Endometrial microvascular endothelial cells (primary cell): ENCODE measurements around the gene THBD. TPM values are rescaled to one million over a fixed set of nuclear protein-coding genes. Genes with fewer than 3 reads are reported as not detected.
"Not testable (repeated sequence)": the region's sequence is repeated elsewhere in the genome, so short reads cannot be mapped to it uniquely, and the experiment has no call there.

ENCODE experiments used
- in situ Hi-C: cut with HindIII; loops from 2 replicates; pipeline ENCODE4 v1.10.0; 2017; ENCODE audit warnings: low sequenced_read_pairs, low pct_unique_long_range_greater_than_20kb; ENCODE audit errors: inconsistent ontology term
- total RNA-seq: library from RNA; depleted of rRNA; stranded (reverse); fragments of >200 nt; gene quantifications from one replicate; pipeline ENCODE4 v1.2.3, GENCODE V29; 2015; ENCODE audit errors: inconsistent ontology term

The THBD gene
- total RNA-seq, 1 donor from 2014 or later, result 12.7 TPM

DNA sequence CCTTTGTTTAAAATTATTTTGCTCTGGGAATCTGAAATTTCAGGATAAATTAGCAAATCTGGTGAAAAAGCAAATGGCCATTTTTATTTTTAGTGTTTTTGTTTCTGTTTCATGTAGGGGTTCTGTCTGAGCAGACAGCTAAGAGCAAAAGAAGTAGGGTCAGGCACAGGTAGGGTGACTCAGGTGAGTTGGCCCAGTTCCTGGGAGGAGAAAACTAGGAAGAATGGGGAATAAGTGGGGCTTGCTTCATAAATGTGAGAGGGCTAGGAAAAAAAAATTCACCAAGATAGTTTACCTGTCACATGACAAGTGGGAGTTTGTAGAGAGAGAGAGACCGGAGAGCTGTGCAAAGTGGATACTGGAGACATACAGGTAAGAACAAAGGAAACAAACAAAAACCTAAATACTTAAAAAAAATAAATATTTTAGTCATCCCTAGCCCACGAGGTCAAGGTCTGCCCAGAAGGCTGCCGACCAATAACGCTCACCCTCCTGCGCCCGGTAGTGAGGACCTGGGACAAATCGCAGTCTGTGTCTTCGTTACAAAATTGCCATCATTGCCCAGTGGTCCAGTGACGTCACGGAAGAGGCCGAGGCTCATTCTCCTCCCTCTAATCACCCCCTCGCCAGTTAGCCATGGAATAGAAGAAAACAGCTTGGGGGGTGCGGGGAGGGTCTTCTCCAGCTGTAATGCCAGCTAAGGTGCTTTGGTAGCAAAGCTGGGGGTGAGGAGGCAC lies 2.3 kb downstream of the THBD start:
- in situ Hi-C loops, result loop anchor here (10.0 kb wide), 1 partner anchor 352 kb away; no protein-coding TSS in a partner anchor

DNA sequence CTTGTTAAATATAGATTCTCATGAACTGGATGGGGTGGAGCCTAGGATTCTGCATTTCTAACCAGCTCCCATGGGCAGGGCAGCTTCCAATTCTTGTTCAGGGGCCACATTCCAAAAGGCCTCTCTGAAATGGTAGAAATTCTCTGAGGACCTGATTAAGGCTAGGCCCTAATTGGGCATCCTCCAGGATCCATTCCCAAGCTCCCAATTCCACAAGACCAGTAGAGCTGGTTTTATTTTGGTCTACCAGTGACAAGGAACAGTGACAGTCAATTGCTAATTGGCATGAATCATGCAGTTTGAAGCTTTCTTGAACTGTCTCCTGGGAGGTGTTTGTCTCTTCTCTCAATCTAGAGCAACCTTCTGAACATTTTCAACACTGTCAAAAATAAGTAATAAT lies 3.0 kb downstream of the THBD start:
- in situ Hi-C loops, result loop anchor here (10.0 kb wide), 1 partner anchor 352 kb away; no protein-coding TSS in a partner anchor

DNA sequence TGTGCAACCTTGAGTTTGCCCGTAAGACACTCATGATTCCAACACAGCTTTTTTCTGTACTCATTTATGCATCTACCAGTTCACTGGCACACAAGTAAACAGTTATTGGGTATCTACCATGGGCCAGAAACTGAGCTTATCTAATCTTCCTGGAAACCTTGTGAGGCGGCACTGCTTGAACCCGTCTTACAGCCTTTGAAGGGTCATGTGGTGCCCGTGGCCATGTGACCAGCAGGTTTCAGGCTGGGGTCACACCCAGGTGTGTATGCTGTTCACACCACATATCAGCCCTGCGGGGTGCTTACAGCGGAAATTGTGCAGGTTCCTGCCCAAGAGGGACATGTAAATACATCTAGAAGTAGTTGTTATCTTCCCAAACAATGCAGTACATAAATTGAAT lies 6.1 kb downstream of the THBD start:
- in situ Hi-C loops, result loop anchor here (10.0 kb wide), 1 partner anchor 349 kb away; no protein-coding TSS in a partner anchor

DNA sequence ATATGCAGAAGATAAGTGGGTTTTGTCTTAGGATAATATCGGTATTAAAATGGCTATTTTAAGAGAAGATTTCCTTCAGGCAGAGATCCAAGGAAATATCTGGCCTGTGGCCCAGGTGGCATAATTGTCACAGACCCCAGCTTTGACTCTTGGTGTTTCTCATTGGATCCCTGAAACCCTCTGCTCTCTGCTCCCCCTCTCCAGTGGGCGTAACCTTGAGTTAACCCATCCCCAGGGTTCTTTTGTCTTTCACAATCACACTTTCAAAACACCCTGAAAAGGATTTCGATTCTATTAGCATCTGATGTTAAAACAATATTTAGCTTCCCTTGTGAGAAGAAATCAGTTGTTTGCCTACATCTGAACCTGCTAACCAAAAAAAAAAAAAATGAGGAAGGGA lies 7.2 kb downstream of the THBD start:
- in situ Hi-C loops, result loop anchor here (10.0 kb wide), 1 partner anchor 347 kb away; no protein-coding TSS in a partner anchor

DNA sequence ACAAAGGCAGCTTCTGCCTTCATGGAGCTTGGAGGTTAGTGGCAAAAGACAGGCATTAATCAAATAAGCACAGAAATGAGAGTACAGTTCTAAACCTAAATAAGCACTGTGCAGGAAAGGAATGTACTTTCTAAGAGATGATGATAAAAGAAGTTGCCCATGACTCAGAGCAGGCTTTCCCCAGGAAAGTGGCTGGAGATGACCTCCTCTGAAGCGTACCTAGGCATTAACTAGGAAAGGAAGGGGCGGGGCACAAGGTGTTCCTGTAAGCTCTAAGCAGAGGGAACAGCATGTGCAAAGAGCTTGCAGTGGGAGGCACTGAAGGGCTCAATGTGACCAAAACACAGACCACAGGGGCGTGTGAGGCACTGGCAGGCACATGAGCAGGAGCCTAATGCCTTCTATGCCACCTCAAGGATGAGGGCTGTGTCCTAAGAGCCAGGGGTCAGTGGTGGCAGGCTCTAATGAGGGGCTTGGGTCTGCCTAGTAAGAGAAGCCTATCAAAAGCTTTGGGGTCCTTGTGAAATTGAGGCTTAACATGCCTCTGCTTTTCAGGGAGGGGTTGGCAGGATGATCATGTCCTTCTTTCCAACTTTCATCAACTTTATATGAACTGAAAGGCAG lies 9.5 kb downstream of the THBD start:
- in situ Hi-C loops, result loop anchor here (10.0 kb wide), 1 partner anchor 345 kb away; no protein-coding TSS in a partner anchor

DNA sequence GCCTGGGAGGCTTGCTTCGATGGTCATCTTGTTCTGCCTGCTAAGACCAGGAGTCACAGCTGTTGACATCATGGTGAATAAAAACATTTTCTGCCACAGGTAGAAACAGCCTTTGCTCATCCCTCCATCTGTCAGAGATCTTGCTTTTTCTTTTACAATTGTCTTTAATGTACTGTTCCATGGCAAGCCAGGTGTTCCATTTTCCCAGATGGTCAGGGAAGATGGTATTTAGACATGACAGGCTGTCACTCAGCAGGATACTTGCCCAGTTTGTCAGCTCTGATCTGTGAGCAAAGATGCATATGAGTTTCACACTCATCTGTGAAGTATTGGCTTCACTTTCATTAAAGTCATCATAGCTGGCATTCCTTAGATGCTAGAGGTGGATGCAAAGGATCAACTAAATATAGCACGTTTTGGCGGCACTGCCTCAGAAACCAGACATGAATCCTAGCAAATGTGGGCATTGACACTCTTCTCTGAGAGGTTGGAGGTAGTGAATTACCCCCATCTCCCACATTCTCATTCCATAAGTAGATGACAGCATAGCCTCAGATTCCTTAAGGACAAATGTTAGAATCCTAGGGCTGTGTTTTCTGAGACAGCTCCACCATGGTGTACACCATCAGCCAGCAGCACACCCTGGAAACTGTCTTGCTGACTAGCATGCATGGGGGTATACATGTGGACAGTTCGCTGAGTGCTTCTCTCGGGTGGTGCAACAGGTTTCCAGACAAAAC lies 10.2 kb downstream of the THBD start:
- in situ Hi-C loops, result no loop called here

DNA sequence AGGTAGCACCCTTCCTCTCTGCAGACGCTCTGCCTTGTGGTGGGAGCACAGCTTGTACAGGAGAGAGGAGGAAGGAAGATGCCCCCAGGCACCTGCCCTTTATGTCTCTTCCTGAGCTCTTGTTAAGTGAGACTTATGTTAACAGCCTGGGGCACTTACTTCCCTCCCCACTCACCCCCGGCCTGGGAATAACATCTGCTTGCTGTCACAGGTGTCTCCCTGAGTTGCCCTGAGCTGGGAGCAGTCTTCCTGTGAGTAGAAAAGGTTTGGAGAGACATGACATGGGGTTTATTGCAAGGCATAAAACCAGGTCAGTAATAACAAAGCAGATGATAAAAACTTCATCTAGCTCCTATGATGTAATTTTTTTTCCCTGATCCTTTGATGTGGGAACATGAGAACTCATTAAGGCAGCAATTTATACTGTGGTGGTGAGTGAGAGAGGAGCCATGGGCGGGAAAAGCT lies 12.4 kb downstream of the THBD start:
- in situ Hi-C loops, result no loop called here

DNA sequence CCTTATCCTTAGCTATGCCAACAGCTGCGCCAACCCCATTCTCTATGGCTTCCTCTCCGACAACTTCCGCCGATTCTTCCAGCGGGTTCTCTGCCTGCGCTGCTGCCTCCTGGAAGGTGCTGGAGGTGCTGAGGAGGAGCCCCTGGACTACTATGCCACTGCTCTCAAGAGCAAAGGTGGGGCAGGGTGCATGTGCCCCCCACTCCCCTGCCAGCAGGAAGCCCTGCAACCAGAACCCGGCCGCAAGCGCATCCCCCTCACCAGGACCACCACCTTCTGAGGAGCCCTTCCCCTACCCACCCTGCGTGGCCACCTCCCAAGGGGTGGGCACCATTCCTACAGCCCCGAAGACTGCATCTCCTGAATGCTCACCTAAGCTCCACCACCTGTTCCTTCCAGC lies 13.1 kb downstream of the THBD start:
- in situ Hi-C loops, result no loop called here

DNA sequence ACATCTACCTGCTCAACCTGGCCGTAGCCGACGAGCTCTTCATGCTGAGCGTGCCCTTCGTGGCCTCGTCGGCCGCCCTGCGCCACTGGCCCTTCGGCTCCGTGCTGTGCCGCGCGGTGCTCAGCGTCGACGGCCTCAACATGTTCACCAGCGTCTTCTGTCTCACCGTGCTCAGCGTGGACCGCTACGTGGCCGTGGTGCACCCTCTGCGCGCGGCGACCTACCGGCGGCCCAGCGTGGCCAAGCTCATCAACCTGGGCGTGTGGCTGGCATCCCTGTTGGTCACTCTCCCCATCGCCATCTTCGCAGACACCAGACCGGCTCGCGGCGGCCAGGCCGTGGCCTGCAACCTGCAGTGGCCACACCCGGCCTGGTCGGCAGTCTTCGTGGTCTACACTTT lies 13.7 kb downstream of the THBD start:
- in situ Hi-C loops, result no loop called here

DNA sequence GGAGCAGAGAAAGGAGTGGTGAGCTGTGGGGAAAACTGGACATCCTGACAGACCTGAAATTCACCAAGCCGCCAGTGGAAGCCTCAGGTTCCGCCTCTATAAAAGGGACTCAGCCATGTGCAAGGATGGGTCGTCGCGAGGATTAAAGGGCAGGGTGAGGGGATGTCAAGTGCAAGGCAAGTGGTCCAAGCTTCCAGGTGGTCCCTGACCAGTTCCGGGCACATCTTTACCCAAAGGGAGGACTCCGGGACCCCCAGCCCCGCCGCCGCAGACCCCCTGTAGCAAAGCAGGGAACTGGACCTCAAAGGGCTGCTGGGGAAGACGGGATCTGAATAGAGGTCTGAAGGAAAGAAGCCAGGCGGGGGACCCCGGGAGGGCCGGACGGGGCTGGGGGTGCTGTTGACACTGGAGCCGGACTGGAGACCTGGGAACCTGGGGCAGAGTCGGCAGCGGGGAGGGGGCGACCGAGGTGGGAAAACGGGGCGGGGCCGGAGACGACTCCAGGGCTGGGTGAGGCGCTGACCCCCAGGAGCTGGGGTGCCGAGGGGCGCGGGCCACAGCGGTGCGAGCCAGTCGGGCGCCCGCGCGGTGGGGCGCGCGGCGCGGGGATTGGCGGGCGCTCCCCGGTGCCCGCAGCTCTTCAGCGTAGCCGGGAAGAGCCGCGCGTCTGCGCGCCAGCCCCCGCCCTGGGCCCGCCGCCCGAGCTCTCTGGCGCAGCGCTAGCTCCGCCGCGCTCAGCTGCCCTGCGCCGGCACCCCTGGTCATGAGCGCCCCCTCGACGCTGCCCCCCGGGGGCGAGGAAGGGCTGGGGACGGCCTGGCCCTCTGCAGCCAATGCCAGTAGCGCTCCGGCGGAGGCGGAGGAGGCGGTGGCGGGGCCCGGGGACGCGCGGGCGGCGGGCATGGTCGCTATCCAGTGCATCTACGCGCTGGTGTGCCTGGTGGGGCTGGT lies 14.5 kb downstream of the THBD start, which contains the start of gene SSTR4:
SSTR4 (plus strand) TSS at position 592 of the 951 bp plus-strand sequence; CDS start at position 764, 172 bp downstream.
- in situ Hi-C loops, result no loop called here

DNA sequence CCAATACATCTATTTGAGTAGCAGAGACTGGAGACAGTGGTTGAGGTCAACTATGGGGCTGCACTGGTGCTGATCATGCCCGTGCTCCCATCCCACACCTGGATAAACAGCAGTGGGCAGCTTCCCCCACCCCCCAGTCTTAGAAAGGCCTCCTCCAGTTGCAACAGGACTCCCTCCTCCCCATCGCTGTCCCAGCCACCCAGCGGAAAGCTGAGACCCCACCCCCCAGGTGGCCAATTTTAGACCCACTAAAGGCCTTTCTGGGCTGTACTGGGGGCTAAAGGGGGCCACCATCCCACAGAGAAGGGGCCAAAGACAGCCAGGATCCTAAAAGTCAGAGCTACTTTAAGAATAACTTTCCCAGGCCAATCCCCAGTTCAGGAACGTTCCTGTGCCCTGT lies 15.6 kb downstream of the THBD start:
- in situ Hi-C loops, result no loop called here

DNA sequence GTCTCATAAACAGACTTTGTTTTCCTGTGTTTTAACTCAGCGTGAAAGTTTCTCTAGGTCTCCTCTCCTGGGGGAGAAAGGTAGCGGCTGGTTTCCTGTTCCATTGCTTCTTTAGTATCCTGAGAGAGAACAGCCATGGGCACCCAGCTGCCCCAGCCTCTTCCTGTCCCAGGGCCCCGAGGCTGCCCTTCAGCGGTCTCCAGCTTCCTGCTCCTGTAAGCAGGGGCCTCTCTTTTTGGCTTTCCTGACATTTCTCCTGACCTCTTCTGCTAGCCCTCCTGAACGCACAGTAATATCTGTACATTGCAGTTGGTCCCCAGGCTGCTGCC lies 16.8 kb downstream of the THBD start:
- in situ Hi-C loops, result no loop called here

DNA sequence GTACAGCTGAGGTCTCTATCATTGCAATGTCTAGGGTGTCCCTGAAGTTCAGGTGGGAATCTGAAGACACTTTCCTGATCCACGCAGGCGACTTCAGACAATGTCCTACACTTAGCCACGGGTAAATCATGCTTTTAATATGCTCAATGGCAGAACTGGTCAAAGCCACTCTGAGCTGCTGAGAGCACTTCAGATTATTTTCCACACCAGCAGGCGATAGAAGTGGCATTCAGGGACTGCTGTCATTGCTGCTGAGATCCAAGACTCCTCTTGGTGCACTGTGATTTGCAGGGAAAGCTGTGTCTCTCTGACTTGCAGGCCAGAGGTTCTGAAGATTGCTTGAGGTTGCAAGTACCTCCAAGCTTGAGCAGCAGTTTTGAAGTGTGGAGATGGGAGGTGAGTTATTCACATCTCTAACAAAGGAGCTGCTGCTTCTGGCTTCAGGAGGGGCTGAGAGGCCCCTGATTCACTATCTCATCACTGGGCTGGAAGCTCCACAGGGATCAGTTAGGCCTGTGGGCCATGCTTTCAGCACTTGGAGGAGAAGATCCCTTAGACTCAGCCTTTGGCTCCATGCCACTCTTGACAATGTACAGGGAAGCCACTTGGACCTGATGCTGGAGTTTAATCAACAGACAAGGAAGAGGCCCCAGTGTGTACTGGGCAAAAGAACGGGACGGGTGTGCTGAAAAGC lies 17.3 kb downstream of the THBD start:
- in situ Hi-C loops, result no loop called here

DNA sequence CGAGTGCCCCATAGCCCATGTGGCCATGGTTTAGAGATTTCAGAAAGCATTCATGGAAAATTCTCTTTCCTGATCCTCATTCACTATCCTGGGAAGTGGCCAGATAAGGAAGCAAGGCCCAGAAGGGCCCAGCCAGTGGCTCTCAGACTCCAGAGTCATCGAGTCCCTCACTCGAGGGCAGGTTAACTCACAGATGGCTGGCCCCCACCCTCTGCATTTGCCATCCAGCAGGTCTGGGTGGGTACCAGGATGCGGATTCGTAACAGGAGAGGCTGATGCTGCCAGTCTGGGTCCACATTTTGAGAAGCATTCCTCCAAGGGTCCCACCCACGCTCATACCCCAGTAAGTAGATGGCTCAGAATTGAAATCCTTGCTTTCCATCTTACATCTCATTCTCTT lies 18.1 kb downstream of the THBD start:
- in situ Hi-C loops, result no loop called here

DNA sequence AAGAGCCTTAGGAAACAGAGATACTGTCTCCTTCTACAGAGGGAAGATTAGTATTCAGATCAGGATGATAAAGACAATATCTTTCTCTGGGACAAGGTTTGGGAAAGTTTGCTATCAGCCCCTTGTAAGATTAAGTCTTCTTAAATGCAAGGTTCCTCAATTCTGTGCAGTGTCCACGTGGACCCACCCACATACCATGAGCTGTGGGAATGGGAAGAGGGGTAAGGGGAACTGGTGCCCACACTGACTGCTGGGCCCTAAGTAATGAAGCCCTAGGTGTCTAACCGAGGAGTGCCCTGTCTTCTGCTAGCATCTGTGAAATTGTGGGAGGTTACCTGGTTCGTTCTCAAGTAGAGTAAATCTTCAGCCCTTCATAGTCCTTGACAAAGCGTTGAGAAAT lies 20.1 kb downstream of the THBD start:
- in situ Hi-C loops, result no loop called here

DNA sequence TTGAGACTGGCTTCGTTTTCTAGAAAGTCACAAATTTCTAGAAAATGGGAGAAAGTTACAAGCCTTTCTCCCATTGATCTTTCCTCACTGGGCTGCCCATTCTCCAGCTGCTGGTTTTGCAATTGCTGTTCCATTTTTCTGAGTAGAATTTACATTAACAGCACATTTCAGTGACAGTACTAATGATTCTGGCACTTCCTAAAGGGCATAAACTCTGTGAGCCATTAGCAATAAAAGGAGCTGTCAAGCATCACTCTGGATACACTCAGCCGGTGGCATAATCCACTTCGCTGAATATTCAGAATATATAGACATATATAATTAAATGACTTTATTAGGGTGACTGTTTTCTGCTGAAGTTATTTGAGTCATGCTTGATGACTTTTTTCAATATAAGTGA lies 21.1 kb downstream of the THBD start:
- in situ Hi-C loops, result no loop called here

DNA sequence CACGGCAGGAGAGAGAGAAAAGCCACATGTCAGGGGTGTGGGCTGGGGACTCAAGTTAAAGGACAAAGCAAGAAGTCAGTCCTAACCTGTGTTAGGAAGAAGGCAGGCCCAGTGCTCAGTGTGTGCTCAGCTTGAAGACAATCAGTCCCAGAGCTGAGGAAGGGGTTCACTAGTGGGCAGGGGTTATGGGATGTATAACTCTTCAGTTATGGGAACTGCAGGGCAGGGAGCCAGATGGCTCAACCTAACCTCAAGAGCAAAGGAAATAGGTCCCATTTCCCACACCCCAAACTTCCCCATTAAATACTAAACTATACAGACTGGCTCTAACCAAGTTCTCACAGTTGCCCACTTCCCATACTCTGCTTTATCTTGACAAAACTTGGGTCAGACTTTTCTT lies 21.8 kb downstream of the THBD start:
- in situ Hi-C loops, result no loop called here

DNA sequence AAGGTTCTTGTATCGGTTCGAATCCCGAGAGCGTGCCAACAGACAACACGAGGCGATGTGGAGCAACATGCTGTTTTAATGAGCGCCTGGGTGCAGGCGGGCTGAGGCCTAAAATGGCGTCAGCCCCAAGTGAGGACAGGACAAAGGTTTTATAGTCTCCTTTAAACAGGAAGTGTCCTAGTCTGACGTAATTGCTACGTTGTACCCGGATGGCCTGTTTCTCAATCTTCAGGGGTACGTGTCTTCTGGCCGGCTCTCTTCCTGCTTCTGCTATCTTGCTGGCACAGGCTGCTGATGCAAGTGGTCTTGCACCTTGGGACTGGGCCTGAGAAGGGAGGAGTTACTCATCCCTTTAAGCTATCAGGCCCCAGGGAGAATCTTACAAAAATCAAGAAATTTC lies 24.0 kb downstream of the THBD start:
- in situ Hi-C loops, result not testable (repeated sequence)
